CD4-positive, alpha-beta T cell treated with Interleukin-6 at 100 ng/mL for 8 hours (primary cell): Measurements from ENCODE around the gene CHST3.

Experiments
- DNase-seq: peaks from one replicate; pipeline ENCODE4 v3.0.0-alpha.2; 2020; ENCODE audit warnings: mixed read lengths, low spot score

Gene CHST3

DNA sequence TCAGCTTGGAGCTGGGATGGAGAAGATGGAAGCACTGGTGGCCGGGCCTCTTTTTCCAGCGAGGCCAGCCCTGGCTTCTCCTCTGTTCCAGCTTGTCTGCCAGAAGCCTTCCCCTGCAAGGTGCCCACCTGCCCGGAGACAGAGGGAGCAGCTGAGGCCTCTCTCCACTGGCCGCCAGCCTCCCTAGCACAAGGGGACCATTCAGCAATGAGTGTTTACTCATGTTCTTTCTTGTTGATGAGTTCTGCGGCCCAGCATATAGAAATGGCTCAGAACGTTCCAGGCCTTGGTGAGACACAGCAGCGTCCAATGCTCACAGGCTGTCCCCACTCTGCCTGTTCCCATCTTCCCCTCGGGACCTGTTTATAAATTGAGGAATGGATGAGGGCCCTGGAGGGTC, 47.3 kb downstream of the CHST3 start:
- DNase-seq = no peak

DNA sequence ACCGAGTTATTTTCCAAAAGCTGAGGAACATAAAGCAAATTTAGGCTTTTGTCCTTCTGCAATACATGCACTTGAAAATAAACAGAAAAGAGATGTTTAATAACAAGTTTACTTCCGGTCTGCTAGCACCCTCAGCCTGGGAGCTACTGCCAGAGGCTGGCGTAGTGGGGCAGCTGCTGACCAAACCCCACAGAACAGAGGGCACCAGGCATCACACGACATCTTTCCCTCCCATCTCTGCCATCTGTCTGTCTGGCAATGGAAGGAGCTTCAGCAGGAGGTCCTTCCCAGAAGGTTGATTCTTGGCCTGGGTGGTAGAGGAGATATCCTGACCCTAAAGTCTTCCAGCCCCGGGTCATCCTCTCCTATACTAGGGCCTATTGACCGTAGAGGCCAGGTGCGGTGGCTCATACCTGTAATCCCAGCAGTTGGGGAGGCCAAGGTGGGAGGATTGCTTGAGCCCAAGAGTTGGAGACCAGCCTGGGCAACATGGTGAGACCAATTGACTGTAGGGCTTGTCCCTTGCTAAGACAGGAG, 47.8 kb downstream of the CHST3 start:
- DNase-seq = no peak

DNA sequence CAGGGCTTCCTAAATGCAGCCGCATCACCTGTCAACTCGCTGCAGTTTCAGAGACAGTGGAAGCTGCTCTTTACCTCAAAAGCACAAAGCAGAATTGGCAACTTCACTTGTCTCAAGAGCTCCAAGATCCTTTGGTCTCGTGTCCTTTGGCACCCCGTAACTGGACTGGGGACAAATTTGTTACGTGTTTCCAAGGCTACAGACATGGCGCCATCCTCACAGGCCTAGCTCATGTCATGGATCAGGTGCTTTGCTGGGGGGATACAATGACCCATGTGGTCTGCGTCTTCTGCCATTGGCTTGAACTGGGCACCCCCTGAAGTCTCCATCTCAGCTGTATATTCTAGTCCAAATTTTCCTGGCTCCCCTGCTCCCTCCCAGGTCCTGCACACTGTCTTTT, 48.6 kb downstream of the CHST3 start:
- no peak for DNase-seq

DNA sequence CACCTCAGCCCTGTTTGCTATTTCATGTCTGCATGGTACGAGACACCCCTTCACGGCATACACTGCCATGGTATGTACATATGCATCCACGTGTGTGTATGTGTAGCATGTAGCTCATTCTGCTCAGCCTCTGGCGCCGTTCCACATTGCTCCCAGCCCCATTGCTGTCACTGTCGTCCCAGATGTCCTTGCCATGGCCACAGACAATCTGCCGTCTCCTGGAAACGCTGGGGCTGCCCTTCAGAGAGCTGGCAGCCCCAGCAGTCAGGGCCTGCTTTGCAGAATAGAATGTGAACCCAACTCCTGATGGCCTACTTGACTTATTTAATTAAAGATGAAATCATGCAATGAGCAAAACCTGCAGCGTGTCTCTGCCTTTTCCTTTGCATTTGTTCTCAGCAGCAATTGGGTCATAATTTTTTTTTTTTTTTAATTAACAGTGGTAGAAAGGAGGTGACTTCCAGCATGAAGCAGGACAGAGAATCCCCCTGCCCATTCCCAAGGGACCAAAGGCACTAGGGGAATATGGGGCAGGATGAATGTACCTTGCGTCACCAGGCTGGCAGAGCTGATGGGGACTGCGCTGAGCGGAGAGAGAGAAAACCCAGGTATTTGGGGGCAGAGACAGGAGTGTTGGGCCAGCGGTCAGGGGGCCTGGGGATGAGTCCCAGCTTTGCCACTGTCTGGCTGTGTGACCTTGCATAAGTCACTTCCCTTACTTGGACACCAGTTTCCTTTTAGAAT, 49.2 kb downstream of the CHST3 start:
- no peak for DNase-seq

DNA sequence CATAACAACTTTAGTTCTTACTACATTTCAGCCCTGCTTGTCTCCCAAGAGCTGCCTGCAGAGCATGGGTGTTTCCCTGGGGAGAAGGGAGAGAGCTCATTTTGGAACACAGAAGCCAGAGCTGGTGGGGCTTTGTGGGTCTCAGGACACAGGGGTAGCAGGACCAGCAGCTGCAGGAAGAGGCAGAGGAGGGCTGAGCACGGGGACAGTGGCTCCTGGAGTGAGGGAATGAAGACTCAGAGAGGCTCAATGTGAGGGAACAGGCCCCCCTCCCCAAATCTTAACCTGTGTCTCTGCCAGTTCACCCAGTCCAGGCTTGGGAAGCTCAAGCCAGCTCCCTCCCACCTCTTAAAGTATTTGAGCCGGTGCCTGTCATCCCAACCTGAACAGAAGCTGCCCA, 50.0 kb downstream of the CHST3 start:
- no peak for DNase-seq

DNA sequence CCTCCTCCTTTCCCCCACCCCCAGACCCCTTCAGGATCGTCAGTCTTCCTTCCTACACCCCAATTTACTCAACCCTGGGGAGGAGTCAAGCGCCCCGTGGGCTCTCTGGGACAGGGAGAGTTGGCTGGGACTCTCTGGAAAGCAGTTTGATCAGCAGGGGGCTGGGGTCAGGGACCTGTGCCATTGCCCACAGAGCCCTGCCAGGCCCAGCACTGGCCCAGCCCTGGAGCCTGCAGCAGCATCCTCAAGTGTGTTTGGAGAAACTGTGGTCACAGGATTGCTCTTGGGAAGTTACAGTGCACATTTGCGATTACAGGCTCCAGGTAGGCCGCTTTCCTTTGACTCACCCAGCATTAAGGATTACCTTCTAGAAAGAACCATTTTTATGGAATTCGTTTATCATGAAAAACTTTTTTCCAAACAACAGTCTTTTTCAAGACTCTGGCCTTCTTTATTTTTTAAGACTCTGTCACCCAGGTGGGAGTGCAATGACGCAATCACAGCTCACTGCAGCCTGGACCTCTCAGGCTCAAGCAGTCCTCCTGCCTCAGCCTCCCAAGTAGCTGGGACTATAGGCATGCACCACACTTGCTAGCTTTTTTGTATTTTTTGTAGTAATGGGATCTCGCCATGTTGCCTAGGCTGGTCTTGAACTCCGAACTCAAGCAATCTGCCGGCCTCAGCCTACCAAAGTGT, 50.7 kb downstream of the CHST3 start:
- DNase-seq = no peak

DNA sequence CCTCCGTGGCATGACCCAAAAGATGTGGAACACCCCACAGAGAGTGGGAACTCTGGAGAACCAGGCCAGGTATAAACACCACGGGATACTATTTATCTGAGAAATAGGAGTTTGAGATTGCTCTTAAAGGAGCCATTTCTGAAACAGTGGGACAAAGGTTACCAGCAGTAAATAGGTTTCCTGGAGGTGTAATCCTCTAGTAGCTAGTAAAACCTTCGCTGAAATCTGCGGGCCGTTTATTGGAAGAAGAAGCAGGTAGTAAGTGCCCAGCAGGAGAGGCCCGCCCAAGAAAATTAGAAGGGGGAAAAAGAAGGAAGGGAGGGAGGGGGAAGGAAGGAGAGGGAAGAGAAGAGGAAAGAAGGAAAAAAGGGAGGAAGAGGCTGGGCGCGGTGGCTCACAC, 51.6 kb downstream of the CHST3 start:
- no peak for DNase-seq

DNA sequence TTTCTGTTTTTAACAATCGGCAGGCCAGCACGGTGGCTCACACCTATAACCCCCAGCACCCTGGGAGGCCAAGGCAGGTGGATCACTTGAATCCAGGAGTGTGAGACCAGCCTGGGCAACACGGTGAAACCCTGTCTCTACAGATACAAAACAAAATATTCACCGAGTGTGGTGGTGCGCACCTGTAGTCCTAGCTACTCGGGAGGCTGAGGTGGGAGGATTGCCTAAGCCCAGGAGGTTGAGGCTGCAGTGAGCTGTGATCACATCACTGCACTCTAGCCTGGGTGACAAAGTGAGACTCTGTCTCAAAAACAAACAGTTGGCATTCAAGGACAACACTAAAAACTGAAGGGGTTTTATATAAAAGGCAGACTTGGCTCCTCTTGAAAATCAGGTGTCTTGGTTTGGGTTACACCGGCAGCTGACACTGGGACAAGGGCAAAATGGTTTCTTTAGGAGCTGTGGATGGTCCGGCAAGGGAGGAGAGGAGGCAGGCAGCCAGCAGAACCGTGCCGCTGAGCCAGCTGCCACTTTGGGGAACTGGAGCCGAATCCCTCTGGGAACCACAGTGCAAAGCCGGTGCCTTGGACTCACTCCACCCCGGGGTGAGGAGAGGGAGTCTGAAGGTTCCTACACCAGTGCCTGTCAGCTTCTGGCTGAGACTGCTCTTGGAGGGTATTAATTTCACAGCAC, 52.6 kb downstream of the CHST3 start:
- DNase-seq = no peak

DNA sequence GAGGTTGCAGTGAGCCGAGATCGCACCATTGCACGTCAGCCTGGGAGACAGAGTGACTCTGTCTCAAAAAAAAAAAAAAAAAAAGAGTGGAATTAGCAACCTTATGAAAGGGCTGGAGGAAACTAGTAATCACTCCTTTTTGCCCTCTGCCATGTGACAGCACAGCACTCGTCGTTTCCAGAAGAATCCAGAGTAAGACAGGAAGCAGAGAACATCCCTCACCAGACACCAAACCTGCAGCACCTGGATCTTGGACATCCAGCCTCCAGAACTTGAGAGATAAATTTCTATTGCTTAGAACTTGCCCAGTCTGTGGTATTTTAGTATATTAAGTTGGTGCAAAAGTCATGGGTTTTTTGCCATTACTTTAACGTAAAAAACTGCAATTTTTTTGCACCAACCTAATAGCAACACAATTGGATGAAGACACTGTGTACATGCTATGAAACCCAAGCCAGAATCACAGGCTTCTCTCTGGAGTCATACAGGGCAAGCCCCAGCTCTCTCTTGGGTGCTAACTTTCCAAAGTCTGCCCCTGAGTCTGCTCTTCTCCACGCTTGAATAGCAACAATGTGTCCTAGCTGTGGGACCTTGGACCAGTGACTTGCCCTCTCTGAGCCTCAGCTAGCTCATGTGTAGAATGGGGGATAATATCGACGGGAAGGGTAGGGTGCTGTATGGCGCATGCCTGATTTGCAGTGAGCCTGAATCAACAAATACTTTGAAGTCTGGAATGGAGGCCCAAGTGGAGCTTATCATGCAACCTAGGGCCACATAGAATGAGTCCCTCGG, 55.1 kb downstream of the CHST3 start:
- no peak for DNase-seq

DNA sequence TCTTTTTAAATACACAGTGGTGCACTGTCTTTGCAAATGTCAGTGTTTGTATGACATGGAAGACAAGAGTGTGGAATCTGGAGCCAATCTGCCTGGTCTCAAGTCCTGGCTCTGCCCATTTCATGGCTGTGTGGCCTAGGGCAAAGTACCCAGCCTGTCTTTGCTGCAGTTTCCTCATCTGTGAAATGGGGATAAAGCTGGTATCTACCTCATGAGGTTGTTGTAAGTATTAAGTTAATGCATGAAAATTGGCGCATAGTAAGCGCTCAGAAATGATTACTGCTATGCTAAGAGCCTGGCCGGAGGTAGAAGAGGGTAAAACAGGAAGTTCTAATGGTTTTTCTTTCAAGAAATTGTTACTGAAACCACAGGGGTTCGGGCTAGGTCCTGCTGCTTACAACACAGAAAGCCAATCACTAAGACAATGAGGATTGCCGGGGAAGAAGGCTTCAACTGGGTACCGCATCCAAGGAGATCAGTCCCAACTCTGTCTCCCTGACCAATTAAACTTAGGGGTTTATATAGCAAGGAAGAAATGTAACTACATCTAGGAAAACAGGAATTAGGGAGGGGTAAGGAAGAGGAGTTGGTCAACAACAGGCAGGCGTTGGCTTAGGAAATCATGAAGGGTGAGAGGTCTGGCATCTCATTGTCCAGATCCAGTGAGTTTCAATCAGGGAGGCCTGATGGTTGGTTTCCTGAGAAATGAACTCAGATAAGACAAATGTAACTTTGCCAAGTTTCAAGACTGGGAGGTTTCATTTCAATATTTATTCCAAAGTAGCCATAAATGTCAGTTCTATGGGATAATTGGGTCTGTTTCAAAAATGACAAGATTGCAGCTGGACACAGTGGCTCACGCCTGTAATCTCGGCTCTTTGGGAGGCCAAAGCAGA, 57.0 kb downstream of the CHST3 start:
- DNase-seq = no peak

DNA sequence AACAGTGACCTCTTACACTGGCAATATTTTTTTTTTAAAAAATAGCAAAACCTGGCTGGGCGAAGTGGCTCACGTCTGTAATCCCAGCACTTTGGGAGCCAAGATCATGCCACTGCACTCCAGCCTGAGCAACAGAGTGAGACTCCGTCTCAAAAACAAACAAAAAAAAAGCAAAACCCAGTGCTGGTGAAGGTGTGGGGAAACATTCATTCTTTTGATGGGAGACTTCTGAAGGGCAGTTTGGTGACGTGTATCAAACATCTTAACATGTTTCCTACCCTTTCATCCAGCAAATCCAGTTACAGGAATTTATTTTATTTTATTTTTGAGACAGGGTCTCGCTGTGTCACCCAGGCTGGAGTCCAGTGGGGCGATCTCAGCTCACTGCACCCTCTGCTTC, 58.0 kb downstream of the CHST3 start:
- DNase-seq = no peak

DNA sequence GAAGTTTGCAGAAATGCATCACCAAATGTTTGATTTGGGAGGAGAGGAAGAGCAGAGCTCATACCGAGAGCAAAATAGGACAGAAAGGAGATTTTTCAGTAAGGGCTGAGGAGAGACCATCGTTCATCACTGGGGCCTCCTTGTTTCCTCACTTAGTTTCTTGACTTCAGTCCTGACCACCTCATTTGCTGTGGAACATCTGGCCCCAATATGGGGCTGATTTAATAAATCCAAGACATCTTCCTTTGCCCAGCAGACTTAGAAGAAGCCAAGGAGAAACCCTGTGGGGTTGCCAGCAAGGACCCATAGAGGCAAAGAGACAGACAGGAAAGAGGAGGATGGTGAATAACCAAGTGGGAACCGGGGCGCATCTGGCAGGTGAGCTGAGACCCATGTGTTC, 60.4 kb downstream of the CHST3 start:
- no peak for DNase-seq

DNA sequence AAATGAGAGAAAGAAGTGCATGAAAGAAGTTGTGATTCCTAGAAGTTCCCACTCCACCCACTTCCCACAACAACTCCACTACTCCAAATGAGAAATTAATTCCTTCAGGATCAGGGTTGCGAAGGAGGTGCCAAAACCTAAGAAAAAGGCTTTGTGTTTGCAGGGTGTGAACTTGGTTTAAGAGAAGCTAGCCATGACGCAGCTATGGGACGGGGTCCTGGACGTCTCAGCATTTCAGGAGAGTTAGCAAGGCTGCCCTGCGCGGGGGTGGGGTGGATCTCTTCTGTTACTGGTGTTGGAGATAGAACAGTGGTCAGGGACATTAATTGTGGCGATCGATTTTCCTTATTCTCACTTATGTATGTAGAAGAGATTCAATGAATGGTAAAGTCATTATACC, 61.2 kb downstream of the CHST3 start:
- no peak for DNase-seq

DNA sequence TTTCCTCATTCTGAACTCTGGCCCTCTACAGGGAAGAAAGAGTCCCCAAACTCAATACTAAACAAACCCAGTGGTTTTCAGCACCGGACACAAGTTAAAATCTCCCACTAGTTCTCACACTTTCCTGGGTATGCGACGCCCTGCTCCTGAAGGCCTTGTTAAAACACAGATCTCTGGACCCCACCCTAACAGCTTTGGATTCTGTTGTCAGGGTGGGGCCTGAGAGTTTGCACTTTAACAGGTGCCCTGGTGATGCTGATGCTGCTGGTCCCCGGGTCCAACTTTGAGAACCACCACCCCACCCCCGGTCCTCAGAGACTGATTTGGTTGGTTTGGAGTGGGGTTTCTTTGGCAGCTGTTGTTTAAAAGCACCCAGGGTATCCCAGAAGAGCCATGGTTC, 61.6 kb downstream of the CHST3 start:
- no peak for DNase-seq

DNA sequence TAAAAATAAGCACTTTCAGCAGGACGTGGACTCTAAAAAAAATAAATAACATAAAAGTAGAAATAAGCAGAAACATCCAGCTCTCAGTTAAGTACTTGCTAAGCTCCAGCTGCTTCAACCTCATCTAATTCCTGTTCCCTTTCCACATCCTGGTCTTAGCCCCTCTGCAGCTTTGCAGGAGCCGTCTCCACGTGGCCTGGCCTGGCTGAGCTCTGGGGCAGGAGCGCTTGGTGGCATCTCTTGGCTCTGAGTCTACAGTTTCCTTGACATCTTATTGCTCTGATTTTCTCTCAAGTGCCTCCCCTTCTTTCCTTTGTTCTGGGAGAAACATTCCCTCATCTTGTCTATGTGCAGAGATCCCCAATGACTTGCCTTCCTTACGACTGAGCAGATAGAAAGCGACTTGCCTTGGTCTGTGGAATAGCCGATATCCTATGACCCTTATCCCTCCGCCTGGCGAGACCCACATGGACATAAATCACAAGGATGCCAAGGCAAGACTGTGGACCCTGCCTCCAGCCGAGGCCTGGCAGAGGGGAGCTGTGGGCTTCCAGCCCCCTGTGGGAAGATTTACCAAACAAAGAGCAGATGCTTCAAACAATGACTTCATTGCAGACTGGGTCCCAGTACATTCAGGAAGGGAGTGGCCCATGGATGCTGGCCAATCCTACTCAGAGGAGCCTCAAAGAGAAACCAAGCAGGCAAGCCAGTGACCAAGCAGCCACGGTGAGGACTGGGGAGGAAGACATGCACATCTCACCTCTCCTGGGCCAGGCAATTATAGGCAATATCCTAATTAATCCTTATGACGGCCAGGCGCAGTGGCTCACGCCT, 62.3 kb downstream of the CHST3 start:
- no peak for DNase-seq

DNA sequence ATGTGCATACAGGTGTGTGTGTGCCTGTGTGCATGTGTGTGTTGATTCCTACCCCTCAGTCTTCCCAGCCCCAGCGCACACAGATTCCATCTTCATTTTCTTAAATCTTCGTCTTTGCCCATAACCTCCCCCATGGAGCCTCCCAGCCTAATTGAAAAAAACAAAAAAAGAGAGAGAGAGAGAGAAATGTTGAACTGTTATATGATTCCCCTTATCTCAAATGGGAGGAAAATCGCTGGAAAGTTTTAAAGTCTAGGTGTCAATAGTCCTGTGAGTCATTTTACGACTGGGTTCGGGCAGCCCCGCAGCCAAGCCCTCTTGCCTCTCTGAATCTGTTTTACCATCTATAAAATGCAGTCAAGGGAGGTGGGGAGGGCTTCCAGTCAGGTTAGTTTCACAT, 63.3 kb downstream of the CHST3 start:
- DNase-seq = no peak

DNA sequence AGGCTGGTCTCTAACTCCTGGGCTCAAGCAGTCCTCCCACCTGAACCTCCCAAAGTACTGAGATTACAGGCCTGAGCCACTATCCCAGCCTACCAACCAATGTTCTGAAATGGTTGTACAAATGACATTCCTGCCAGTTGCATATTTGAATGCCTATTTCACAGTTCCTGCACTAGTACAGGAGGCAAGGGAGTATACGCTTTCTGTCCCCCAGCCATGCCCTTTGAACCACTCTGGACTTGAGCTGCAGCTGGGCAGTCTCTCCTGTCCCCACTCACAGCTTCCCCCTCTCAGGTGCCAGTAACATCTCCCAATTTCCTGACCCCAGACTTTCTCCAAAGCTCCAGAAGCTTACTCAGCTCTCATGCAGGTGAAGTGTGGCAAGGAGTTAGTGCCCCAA, 65.2 kb downstream of the CHST3 start:
- no peak for DNase-seq

DNA sequence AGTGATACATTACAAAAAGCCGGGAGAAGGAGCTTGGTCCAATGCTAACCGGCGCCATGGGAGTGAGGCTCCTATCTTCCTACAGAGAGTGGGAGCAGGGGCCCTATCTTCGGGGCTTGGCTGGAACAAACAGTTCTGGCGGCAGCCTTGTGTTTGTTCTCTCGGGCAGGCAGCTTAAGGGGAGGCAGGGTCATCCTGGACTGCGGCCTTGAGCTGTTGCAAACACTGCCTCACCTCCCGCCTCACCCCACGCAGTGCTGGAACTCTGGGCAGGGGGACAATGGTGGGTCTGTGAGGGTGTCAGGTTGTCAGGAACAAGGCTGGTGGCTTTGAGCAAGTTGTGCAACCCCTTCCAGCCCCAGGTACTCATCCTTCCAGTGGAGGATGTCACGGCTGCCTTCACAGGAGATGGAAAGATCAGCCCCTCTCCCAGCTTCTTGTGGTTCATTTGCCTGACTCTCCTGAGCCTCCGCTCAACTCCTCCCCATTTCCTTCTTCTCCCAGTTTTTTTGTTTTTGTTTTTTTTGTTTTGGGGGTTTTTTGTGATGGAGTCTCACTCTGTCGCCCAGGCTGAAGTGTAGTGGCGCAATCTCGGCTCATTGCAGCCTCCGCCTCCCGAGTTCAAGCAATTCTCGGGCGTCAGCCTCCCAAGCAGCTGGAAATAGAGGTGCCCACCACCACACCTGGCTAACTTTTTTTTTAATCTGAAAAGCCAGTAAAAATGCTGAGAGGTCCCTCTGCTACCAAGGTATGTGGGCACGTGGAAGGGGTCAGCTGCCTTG, 66.8 kb downstream of the CHST3 start:
- DNase-seq = no peak

DNA sequence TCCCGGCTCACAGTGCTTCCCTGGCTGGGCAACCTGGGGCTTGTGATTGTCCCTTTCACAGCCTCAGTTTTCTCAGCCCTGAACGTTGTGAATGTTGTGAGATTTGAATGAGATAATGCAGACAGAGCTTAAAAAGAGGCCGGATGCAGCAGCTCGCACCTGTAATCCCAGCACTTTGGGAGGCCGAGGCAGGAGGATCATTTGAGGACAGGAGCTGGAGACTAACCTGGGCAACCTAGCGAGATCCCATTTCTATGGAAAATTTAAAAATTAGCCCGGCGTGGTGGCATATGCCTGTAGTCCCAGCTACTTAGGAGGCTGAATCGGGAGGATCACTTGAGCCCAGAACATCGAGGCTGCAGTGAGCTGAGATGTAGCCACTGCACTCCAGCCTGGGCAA, 67.5 kb downstream of the CHST3 start:
- no peak for DNase-seq
